Calu3 (cell line): ENCODE results near the gene WDR81. TPM values are rescaled to one million over a fixed set of nuclear protein-coding genes. Genes with fewer than 3 reads are reported as not detected.
A peak's percentile ranks its signal among the peaks of the same experiment; 100 is the strongest.

ENCODE experiments used
- BruUV-seq: library from RNA; stranded (reverse); fragments of 400-500 nt; replicated peaks from 2 replicates; lab custom pipeline; 2021; lab: Mats Ljungman, UMichigan
- CTCF ChIA-PET: fragments of 300-600 bp; sonication (Branson Sonifier 250); formaldehyde crosslinking; loops from one replicate; lab custom pipeline; 2022; ENCODE audit warnings: antibody characterized with exemption; lab: Charles Lee
- DNase-seq: peaks from one replicate; pipeline ENCODE4 v3.0.0; 2022
- H3K27ac Mint-ChIP-seq: one replicate; pipeline ENCODE4 v1.8.0; 2022; ENCODE audit warnings: mixed read lengths; ENCODE audit not compliant: unreplicated experiment
- H3K27me3 Mint-ChIP-seq: one replicate; pipeline ENCODE4 v1.8.0; 2022; ENCODE audit warnings: mixed read lengths; ENCODE audit not compliant: unreplicated experiment
- H3K36me3 Mint-ChIP-seq: one replicate; pipeline ENCODE4 v1.8.0; 2022; ENCODE audit warnings: mild to moderate bottlenecking, moderate library complexity, mixed read lengths; ENCODE audit not compliant: insufficient read depth, unreplicated experiment
- H3K4me1 Mint-ChIP-seq: one replicate; pipeline ENCODE4 v1.8.0; 2022; ENCODE audit warnings: mild to moderate bottlenecking, low read depth, mixed read lengths; ENCODE audit not compliant: unreplicated experiment
- H3K4me3 Mint-ChIP-seq: one replicate; pipeline ENCODE4 v1.8.0; 2022; ENCODE audit warnings: mild to moderate bottlenecking, low read depth, moderate library complexity, mixed read lengths; ENCODE audit not compliant: unreplicated experiment
- H3K9me3 Mint-ChIP-seq: one replicate; pipeline ENCODE4 v1.8.0; 2022; ENCODE audit warnings: low read depth, mixed read lengths; ENCODE audit not compliant: unreplicated experiment
- intact Hi-C: fragments of 100-400 bp; cut with micrococcal nuclease; formaldehyde crosslinking; loops from one replicate; pipeline ENCODE4 v1.10.0; 2022; ENCODE audit not compliant: unreplicated experiment
- total RNA-seq: library from RNA; stranded (reverse); gene quantifications from 2 replicates; pipeline ENCODE4 v1.2.3, GENCODE V29; 2022
- TF ChIP-seq, protein P1 (sequence below): fragments of 200-600 bp; IDR thresholded peaks from one replicate; pipeline ENCODE4 v1.8.0; 2022; ENCODE audit warnings: antibody characterized with exemption; ENCODE audit not compliant: unreplicated experiment

WDR81 gene
- total RNA-seq, 1 experiment from 2014 or later: 11.2 TPM

DNA sequence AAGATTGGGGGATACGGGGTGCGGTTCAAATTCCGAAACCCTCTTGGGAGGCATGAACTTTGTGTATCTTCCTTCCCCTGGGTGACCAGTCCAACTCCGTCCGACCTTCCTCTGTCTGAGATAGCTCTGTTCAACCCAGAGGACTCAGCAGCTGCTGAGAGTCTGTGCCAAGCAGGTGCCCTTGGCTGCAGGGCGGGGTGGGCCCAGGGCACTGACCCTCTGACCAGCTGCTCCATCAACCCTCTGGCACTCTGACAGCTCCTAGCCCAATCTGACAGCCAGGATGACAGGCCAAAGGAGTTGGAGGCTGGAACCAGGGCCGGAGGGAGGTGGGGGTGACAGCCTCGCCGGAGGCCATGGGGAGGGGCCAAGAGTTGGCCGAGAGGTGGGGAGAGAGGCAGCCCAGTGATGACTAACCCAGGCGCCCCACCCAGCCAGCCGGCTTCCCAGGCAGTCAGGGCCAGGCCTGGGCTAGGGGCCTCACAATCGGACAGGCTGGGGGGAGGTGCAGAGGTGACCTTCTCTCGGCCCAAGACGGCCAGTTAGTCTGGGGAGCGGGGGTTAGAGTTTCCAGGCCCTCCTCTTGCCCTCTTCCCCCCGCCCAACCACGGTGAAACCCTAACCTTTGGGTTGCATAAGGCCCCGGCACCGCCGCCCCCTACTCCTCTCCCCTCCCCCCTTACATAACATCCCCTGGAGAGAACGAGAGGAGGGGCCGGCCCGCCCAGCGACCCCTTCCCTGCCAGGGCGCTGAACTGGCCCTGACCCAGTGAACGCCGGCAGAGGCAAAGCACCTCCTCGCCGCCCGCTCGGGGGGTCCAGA, 9.3 kb upstream of the WDR81 start:
- Mint-ChIP-seq H3K4me1 (peaks cover 9% of the 10 kb centered on the region), H3K9me3 (no peaks in the 10 kb centered on the region), H3K27ac (peak overlapping the region; percentile 81), H3K4me3 (peak overlapping the region; percentile 80), H3K27me3 (no peaks in the 10 kb centered on the region), H3K36me3 (peaks cover 83% of the 10 kb centered on the region)
- intact Hi-C loops: no loop called here
- BruUV-seq: no TSS peak
- DNase-seq: peak; percentile 89
- CTCF ChIA-PET: interaction anchor here (0.8 to 0.9 kb wide), 2 partner anchors 37 to 69 kb away, joined by 3 to 4 read pairs; no protein-coding TSS in a partner anchor
- TF ChIP-seq, protein P1, sequence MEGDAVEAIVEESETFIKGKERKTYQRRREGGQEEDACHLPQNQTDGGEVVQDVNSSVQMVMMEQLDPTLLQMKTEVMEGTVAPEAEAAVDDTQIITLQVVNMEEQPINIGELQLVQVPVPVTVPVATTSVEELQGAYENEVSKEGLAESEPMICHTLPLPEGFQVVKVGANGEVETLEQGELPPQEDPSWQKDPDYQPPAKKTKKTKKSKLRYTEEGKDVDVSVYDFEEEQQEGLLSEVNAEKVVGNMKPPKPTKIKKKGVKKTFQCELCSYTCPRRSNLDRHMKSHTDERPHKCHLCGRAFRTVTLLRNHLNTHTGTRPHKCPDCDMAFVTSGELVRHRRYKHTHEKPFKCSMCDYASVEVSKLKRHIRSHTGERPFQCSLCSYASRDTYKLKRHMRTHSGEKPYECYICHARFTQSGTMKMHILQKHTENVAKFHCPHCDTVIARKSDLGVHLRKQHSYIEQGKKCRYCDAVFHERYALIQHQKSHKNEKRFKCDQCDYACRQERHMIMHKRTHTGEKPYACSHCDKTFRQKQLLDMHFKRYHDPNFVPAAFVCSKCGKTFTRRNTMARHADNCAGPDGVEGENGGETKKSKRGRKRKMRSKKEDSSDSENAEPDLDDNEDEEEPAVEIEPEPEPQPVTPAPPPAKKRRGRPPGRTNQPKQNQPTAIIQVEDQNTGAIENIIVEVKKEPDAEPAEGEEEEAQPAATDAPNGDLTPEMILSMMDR: no peak

DNA sequence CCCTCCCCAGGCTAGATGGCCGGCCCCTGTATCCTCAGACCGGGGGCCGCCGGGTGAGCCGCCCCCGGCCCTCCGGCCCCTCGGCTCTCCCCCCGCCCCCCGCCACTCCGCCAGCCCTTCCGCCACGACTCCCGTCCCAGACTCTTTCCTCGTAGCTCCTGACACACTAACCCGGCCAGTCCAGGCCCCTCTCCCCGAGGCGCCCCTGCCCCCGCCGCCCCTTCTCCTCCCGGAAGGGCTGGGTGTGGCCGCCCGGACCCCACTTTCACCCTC, 8.8 kb upstream of the WDR81 start:
- no peaks in the 10 kb centered on the region for H3K9me3 Mint-ChIP-seq
- H3K36me3 Mint-ChIP-seq: peaks cover 78% of the 10 kb centered on the region
- peak overlapping the region; percentile 96 for H3K27ac Mint-ChIP-seq
- intact Hi-C loops: no loop called here
- H3K4me1 Mint-ChIP-seq: peaks cover 9% of the 10 kb centered on the region
- DNase-seq: no peak
- CTCF ChIA-PET: interaction anchor here (0.6 kb wide), 1 partner anchor 1150 kb away, joined by 4 read pairs; no protein-coding TSS in a partner anchor
- BruUV-seq: no TSS peak
- no peaks in the 10 kb centered on the region for H3K27me3 Mint-ChIP-seq
- H3K4me3 Mint-ChIP-seq: peak overlapping the region; percentile 80
- TF ChIP-seq, protein P1: no peak

DNA sequence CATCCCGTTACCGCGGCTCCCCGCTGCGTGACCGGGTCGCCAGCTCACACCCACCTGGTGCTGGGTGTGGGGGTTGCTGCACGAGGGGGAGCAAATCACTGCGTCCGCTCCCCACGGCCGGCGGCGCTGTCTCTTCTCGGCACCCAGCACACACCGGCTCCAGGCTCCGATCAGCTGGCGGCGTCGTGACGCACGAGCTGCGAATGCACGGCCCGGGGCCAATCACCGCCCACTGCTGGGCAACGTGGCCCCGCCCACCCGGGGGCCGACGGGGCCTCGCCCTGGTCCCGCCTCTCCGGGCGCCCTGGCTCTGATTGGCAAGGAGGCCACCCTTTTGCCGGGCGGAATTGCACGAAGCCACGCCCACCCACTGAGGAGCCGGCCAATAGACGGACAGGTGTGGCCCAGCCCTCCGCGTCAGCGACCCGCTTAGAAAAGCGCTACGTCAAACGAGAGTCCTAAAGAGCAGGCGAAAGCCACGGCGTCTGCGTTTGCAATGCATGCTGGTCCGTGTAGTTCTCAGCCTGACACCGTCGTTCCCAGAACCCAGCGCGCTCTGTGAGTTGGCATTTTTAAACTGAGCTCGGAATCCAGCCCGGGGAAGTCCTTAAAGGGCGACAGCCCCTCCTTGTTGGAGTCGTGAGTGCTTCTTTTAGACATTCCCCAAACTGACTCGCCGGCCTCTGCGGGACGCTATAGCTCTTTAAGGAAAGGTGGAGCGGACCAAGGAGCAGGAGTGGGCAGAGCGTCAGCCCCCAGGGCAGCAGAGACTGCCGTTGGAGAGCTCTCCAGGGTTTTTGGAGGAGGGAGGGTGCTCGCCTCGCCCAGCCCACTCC, 8.2 kb upstream of the WDR81 start:
- Mint-ChIP-seq H3K36me3 (peaks cover 72% of the 10 kb centered on the region), H3K27ac (peak overlapping the region; percentile 96), H3K9me3 (no peaks in the 10 kb centered on the region), H3K4me1 (peaks cover 6% of the 10 kb centered on the region), H3K27me3 (no peaks in the 10 kb centered on the region), H3K4me3 (peak overlapping the region; percentile 80)
- peak; percentile 99 for DNase-seq
- no TSS peak for BruUV-seq
- CTCF ChIA-PET: interaction anchor here (0.6 to 1.5 kb wide), 6 partner anchors 47 to 1151 kb away, joined by 3 to 7 read pairs (median 4); partner anchors contain the start of gene RILP
- intact Hi-C loops: no loop called here
- TF ChIP-seq, protein P1: no peak

DNA sequence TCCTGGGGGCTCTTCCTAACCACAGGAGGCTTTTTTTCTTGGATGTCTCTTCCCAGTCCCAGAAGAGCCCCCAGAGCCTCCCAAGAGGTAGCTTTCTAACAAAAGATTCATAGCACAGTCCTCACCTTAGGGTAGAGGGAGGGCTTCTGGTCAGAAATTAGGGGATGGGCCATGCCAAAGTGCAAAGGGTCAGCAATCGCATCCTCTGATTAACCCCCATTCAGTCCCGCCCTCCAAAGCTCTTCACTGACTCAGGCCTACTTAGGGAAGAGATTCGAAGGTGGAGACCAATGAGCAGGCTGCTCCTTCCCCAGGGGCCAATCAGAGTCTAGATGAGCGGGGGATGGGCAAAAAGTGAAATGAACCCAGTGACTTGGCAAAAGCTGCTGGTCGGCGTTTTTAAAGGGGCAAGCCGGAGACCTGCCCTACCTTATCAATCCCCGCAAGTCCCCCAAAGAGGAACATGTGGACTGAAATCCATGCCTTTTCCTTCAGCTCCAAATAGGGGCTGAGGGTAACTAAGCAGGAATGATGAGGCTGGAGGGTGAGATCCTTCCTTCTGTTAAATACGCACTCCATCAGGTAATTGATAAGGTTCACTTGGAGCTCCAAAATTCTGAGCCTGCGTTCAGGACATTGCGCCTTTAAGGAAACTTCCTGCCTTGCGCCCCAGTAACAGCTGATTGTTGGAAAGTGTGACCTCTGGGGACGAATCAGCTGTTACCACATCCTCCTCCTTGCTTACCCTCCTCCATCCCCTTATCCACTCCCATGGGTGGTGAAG, 7.4 kb upstream of the WDR81 start:
- Mint-ChIP-seq H3K9me3 (no peaks in the 10 kb centered on the region), H3K27me3 (no peaks in the 10 kb centered on the region), H3K27ac (peak overlapping the region; percentile 96), H3K4me1 (no peaks in the 10 kb centered on the region), H3K4me3 (peak overlapping the region; percentile 80), H3K36me3 (peaks cover 64% of the 10 kb centered on the region)
- TF ChIP-seq, protein P1: no peak
- intact Hi-C loops: no loop called here
- TSS peak; percentile 74 for BruUV-seq
- DNase-seq: peak; percentile 90
- CTCF ChIA-PET: interaction anchor here (0.5 to 1.5 kb wide), 7 partner anchors 8 to 722 kb away, joined by 3 to 7 read pairs (median 5); partner anchors contain the start of gene RILP
